ENCODE measurements around the gene SYNPR.

SYNPR gene

DNA sequence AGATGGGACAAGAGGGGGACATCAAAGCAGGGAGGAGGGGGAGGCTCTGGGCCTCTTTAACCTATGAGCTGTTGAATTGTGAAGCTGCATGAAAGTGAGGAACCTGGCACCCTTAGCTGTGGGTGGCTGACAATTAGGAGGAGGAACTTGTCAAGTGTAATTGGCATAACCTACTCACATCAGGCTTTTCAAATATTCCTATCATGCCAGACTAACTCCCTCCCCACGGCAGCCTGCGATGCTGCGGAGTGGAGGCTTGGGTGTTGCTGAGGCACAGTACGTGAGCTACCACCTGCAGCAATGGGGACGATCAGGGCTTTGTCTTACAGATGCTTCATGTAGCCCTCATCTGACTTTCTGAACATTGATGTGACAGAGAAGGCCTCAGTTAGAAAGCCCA, 193.7 kb downstream of the SYNPR start:
- no peaks in the 10 kb centered on the region; a peak in 2 of 22 replicates for H3K9me3 ChIP-seq (replicated peaks in 1 of 11)
- TF ChIP-seq Cebpa-rat (IDR thresholded peaks at IDR 0.05), result no peak
- H3K27ac ChIP-seq, result no peak overlapping the region
- H3K4me3 ChIP-seq, result no peak overlapping the region
- no peak overlapping the region for H3K4me2 ChIP-seq
- H3K27me3 ChIP-seq, result no peaks in the 10 kb centered on the region
- peaks cover 0 to 6% (median 0%) of the 10 kb centered on the region in 10 experiments; a peak in 2 of 20 replicates for H3K4me1 ChIP-seq
- H4K20me1 ChIP-seq, result no peaks in the 10 kb centered on the region
- H3K9ac ChIP-seq, result no peak overlapping the region
- no peaks in the 10 kb centered on the region for H3K36me3 ChIP-seq

DNA sequence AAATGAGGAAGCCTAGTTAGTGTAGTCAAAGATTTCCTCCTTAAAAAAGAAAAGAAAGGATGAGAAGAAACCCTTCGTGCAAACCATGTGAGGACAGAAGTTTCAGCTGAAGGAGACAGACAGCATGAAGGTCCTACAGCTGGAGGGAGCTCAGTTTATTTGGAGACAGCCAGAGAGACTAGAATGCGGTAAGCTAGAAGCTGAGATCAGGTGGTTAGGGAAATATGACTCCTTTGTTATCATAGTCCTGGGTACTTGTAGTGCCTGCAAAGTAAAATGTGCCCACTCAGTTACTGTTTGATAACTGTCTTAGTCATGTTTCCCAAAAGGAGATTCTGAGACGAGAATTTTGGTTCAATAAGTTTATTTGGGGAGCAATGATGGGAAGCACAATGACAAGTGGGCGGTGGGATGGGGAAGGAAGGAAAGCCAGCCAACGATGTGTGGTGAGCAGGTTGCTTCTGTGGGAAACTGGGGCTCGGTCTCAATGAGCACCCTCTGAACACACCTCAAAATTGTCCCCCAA, 195.6 kb downstream of the SYNPR start:
- Histone ChIP-seq H3K4me2 (no peak overlapping the region), H3K27ac (no peak overlapping the region)

DNA sequence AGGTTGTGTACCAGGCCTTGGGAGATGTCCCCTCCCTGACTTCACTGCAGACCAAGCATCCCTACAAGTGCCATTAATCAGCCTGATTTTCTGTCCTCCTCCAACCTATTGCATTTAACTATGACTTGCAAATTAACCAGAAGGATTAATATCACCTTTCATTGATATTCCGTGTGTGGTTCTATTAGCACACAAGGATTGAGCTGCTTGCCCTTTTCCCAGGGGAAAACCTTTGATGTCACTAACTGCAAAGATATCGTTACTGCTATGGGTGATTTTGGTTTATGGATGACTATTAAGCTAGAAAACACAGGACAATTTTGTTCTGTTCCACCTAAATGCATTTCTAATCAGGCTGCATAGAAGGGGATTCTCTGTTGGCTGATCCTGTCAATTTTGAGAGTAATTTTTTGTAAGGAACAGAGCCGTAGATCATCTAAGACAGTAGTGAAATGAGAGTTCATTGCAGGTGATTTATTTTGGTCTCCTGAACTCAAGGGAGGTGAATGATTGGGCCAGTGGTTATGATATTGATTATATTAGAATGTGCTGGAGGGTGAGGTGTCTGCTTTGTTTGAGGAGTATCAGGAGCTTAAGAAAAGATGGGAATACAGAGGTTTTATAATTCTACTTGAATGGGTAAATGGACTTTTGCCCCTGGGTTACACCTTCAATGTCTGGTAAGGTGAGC, 196.9 kb downstream of the SYNPR start:
- peaks cover 0 to 6% (median 0%) of the 10 kb centered on the region in 10 experiments; a peak in 2 of 20 replicates for H3K4me1 ChIP-seq
- no peaks in the 10 kb centered on the region for H3K27me3 ChIP-seq
- no peak for TF ChIP-seq Cebpa-rat (IDR thresholded peaks at IDR 0.05)
- H3K9ac ChIP-seq, result no peak overlapping the region
- H3K4me3 ChIP-seq, result no peak overlapping the region
- peaks cover 0 to 11% (median 7%) of the 10 kb centered on the region in 11 experiments; a peak in 10 of 22 replicates for H3K9me3 ChIP-seq (replicated peaks in 1 of 11)
- H3K4me2 ChIP-seq, result no peak overlapping the region
- H3K27ac ChIP-seq, result no peak overlapping the region
- no peaks in the 10 kb centered on the region for H3K36me3 ChIP-seq
- no peaks in the 10 kb centered on the region for H4K20me1 ChIP-seq

More for the DNA sequence above, 195.6 kb downstream of the SYNPR start:
- Histone ChIP-seq H3K4me3 (no peak overlapping the region), H4K20me1 (no peaks in the 10 kb centered on the region), H3K36me3 (no peaks in the 10 kb centered on the region), H3K9me3 (replicated peaks in 1 of 11) (peaks cover 0 to 11% (median 7%) of the 10 kb centered on the region in 11 experiments; a peak in 10 of 22 replicates), H3K9ac (no peak overlapping the region), H3K4me1 (peaks cover 0 to 6% (median 0%) of the 10 kb centered on the region in 10 experiments; a peak in 2 of 20 replicates), H3K27me3 (no peaks in the 10 kb centered on the region)
- TF ChIP-seq Cebpa-rat (IDR thresholded peaks at IDR 0.05), result no peak

DNA sequence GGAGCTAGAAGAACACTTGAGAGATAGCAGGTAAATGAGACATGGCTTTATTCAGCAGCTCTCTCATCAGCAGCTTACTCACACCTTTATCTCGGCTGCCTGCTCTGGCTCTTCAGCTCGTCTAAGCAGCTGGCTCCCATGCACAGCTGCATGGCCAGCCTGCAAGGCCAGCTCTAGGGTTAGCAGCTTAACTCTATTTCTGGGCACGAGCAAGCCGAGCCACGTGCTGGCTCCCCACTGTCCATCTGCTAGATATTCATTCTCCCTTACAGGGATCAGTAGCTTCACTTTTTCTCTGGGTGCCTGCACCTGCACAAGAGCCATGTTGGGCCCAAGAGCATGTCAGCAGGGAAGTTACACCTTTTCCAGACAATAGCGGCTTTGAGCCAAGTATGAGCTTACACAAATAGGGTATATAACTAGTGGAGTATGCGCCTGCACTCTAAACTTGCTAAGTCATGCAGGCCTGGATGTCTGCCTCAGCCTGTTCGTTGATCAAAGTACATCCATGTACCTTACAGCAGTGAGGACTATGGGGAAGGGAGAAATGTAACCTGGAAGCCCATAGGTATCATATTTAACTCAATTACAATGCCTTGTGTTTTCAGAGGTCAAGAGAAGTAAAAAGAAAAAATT, 199.5 kb downstream of the SYNPR start:
- Histone ChIP-seq H3K36me3 (no peaks in the 10 kb centered on the region), H3K4me2 (no peak overlapping the region), H3K4me3 (no peak overlapping the region), H3K9ac (no peak overlapping the region), H4K20me1 (no peaks in the 10 kb centered on the region), H3K9me3 (replicated peaks in 1 of 11) (peaks cover 0 to 11% (median 7%) of the 10 kb centered on the region in 11 experiments; a peak in 10 of 22 replicates), H3K27ac (no peak overlapping the region), H3K27me3 (no peaks in the 10 kb centered on the region), H3K4me1 (peaks cover 0 to 5% (median 0%) of the 10 kb centered on the region in 10 experiments; a peak in 2 of 20 replicates)
- no peak for TF ChIP-seq Cebpa-rat (IDR thresholded peaks at IDR 0.05)

DNA sequence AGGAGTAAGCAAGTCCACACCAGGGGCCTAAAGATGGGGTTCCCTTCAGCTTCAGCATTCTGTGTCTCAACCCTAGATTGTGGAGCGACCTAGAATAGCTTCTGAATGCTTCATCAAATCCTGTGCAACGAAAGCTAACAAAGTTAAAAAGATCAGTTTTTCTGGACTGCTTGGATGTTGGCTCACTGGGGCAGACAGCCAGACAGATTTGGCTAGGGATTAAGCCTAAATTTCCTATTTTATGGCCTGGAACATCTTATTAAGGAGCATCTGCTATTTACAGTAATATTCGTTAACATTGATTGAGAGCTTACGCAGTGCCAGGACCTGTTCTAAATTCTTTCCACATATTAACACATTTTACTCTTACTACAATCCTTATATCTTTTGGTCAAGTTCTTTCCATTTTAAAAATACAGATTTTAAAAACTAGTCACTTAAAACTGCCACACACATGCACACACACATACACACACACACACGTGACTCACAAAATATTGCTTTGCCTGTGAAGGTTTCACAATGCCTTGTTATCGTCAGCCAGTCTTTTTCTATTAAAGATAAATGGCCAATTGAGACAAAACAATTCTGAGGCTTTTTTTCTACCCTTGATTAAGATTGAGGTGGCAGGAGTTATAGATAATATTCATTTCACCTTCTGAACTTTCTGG, 201.0 kb downstream of the SYNPR start:
- H3K4me3 ChIP-seq, result no peak overlapping the region
- no peak overlapping the region for H3K27ac ChIP-seq
- no peak for TF ChIP-seq Cebpa-rat (IDR thresholded peaks at IDR 0.05)
- no peaks in the 10 kb centered on the region for H4K20me1 ChIP-seq
- no peaks in the 10 kb centered on the region for H3K4me1 ChIP-seq
- peaks cover 0 to 11% (median 7%) of the 10 kb centered on the region in 11 experiments; a peak in 10 of 22 replicates for H3K9me3 ChIP-seq (replicated peaks in 1 of 11)
- H3K36me3 ChIP-seq, result no peaks in the 10 kb centered on the region
- no peaks in the 10 kb centered on the region for H3K27me3 ChIP-seq
- H3K4me2 ChIP-seq, result no peak overlapping the region
- no peak overlapping the region for H3K9ac ChIP-seq

DNA sequence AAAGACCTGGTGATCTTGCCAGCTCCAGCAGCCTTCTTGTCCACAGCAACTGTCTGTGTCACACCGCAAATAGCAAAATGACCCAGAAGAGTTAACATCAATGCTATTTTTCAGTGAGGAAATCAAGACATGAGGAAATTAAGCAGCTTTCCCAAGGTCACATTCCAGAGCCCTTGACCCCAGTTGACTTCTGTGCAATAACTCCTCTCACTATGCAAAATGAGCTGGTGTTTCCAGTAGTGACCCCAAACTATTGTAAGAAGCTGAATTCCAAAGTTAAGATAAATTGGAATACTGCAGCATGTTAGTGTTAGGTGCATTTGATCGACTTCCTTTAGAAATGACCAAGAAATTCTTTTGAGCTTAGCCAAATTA, 201.5 kb downstream of the SYNPR start:
- Histone ChIP-seq H3K4me3 (no peak overlapping the region), H3K4me1 (no peaks in the 10 kb centered on the region), H3K4me2 (no peak overlapping the region), H3K27ac (no peak overlapping the region), H3K9me3 (replicated peaks in 1 of 11) (peaks cover 0 to 11% (median 7%) of the 10 kb centered on the region in 11 experiments; a peak in 10 of 22 replicates), H3K36me3 (no peaks in the 10 kb centered on the region), H3K27me3 (no peaks in the 10 kb centered on the region), H4K20me1 (no peaks in the 10 kb centered on the region), H3K9ac (no peak overlapping the region)
- no peak for TF ChIP-seq Cebpa-rat (IDR thresholded peaks at IDR 0.05)

DNA sequence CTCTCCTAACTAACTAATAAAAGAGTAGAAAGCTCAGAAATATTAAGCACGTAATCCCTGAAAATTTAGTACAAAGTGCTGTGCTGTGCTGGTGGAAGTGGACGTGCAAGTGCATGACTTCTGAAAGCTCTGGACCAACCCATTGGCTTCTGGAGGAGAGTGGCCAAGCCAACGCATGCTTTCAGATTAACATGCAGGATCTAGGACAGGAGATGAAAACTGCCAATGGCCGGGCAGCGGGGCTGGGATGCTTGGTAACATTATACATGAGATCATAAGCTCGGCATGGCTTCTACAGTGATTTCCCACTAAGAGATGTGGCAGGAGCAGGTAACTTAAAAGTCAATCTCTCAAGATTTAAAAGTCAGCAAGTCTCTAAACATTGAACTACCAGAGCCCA, 203.5 kb downstream of the SYNPR start:
- Histone ChIP-seq H3K27me3 (no peaks in the 10 kb centered on the region), H3K9me3 (replicated peaks in 1 of 11) (peaks cover 0 to 11% (median 7%) of the 10 kb centered on the region in 11 experiments; a peak in 10 of 22 replicates), H3K4me1 (no peaks in the 10 kb centered on the region), H3K9ac (no peak overlapping the region), H4K20me1 (no peaks in the 10 kb centered on the region), H3K36me3 (no peaks in the 10 kb centered on the region), H3K4me3 (no peak overlapping the region), H3K27ac (no peak overlapping the region), H3K4me2 (no peak overlapping the region)
- TF ChIP-seq Cebpa-rat (IDR thresholded peaks at IDR 0.05), result no peak

DNA sequence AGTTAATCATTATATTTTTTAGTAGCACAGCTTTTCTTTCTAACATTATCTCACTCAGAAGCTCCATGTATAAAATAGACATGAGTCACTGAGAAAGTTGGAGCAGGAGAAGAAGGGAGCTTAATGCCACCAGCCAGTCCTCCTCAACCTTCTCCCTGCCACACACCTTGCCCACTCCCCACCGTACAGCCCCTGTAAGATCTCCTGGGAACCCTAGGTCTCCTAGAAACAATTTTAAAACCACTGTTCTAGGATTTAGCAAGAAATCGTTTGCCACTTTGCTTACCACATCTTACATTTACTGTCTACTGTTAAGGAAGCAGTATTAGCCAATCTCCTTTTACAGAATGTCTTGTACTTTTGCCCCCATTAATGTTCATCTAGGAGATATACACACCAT, 204.2 kb downstream of the SYNPR start:
- no peak overlapping the region for H3K27ac ChIP-seq
- H3K4me2 ChIP-seq, result no peak overlapping the region
- no peaks in the 10 kb centered on the region for H3K27me3 ChIP-seq
- H3K9me3 ChIP-seq (replicated peaks in 1 of 11), result peaks cover 0 to 6% (median 5%) of the 10 kb centered on the region in 11 experiments; a peak in 10 of 22 replicates
- H3K4me1 ChIP-seq, result no peaks in the 10 kb centered on the region
- H3K4me3 ChIP-seq, result no peak overlapping the region
- no peaks in the 10 kb centered on the region for H4K20me1 ChIP-seq
- H3K9ac ChIP-seq, result no peak overlapping the region
- H3K36me3 ChIP-seq, result no peaks in the 10 kb centered on the region
- no peak for TF ChIP-seq Cebpa-rat (IDR thresholded peaks at IDR 0.05)

DNA sequence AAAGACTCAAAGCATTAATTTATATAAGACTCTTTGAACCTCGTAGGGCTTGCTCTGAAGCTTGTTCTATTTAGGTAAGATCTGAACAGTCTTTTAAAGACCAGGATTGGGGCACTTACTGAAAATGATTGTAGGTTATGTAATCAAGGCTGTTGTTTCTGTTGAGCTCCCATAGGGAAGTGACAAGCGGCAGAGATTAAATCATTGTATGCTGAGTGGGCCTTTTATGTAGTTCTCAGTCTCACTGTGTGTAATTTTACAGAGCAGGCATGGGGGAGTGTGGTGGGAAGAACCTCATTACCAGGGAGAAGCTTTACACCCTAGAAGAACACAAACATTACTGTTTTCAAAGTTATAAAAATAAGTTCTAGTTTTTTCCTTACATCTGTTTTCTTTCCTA, 214.4 kb downstream of the SYNPR start:
- H3K36me3 ChIP-seq, result no peaks in the 10 kb centered on the region
- H3K27ac ChIP-seq, result no peak overlapping the region
- no peaks in the 10 kb centered on the region for H3K9me3 ChIP-seq (replicated peaks in 1 of 11)
- H3K27me3 ChIP-seq, result no peaks in the 10 kb centered on the region
- H3K4me1 ChIP-seq, result no peaks in the 10 kb centered on the region
- no peak for TF ChIP-seq Cebpa-rat (IDR thresholded peaks at IDR 0.05)
- no peak overlapping the region for H3K4me2 ChIP-seq
- H3K4me3 ChIP-seq, result no peak overlapping the region
- no peaks in the 10 kb centered on the region for H4K20me1 ChIP-seq
- H3K9ac ChIP-seq, result no peak overlapping the region
